ENCODE measurements around the gene KLRC2. TPM values are rescaled to one million over a fixed set of nuclear protein-coding genes. Genes with fewer than 3 reads are reported as not detected.
"Not testable (repeated sequence)": the region's sequence is repeated elsewhere in the genome, so short reads cannot be mapped to it uniquely, and the experiment has no call there.

KLRC2 gene
- total RNA-seq, 2 experiments from 2014 or later = 0.22 TPM; not detected in 1

DNA sequence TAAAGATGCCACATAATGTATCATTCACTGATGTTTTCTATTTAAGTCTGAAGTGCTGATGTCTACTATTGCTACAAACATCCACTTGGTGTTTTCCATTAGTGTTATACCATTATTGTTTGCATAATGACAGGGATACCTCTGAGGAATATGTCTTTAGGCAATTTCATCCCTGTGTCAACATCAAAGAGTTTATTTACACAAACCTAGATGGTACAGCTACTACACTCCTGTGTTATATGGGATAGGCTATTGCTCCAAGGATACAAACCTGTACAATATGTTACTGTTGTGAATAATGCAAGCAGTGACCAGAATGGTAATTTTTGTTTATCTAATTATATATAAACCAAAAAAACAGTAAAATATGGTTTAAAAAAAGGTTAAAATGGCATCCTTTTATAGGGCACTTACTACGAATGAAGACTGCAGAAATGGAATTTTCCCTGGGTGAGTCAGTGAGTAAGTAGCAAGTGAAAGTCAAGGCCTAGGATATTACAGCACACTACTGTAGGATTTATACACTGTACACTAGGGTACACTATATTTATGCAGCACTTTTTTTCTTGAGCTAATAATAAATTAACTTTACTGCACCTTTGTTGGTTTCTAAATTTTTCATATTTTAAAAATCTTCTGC lies 11.4 kb downstream of the KLRC2 start:
- H3K27ac Mint-ChIP-seq; H3K9me3 Mint-ChIP-seq; ATAC-seq (ENCODE audit: poor library complexity); H3K4me3 ChIP-seq (ENCODE audit: low read length); H3K36me3 Mint-ChIP-seq (ENCODE audit: low read depth); H3K27ac ChIP-seq (ENCODE audit: low read depth in 1 of 2, low read length in 2 of 2); H3K4me3 Mint-ChIP-seq; POLR2A ChIA-PET; CTCF ChIA-PET; H3K9me3 ChIP-seq (ENCODE audit: control insufficient read depth in 1 of 2, insufficient read depth in 1 of 2, low read length in 2 of 2); DNase-seq; H3K36me3 ChIP-seq (ENCODE audit: insufficient read depth, low read length); H3K27me3 Mint-ChIP-seq; intact Hi-C loops (cut with DNase I, micrococcal nuclease); H3K4me1 Mint-ChIP-seq (ENCODE audit: low read depth); H3K27me3 ChIP-seq (ENCODE audit: control insufficient read depth in 1 of 2, insufficient read depth in 2 of 2, low read length in 2 of 2); H3K4me1 ChIP-seq (ENCODE audit: insufficient read depth, low read length): not testable (repeated sequence)

- H3K9me3 Mint-ChIP-seq; H3K4me1 ChIP-seq (ENCODE audit: insufficient read depth, low read length); H3K27ac ChIP-seq (ENCODE audit: low read depth in 1 of 2, low read length in 2 of 2); H3K9me3 ChIP-seq (ENCODE audit: control insufficient read depth in 1 of 2, insufficient read depth in 1 of 2, low read length in 2 of 2); H3K36me3 ChIP-seq (ENCODE audit: insufficient read depth, low read length); CTCF ChIA-PET; H3K27ac Mint-ChIP-seq; H3K4me3 Mint-ChIP-seq; ATAC-seq (ENCODE audit: poor library complexity); H3K4me1 Mint-ChIP-seq (ENCODE audit: low read depth); H3K36me3 Mint-ChIP-seq (ENCODE audit: low read depth); DNase-seq; POLR2A ChIA-PET; H3K27me3 ChIP-seq (ENCODE audit: control insufficient read depth in 1 of 2, insufficient read depth in 2 of 2, low read length in 2 of 2); H3K27me3 Mint-ChIP-seq; H3K4me3 ChIP-seq (ENCODE audit: low read length); intact Hi-C loops (cut with DNase I, micrococcal nuclease): not testable (repeated sequence)
These were observed 13.7 kb downstream of the KLRC2 start for GRCh38 chr12:10422159-10422558.

GRCh38 chr12:10420334-10420733 lies 15.5 kb downstream of the KLRC2 start, which contains the start of gene KLRC3:
Gene KLRC3, minus strand, starts transcription at chr12:10420595. Its CDS starts 45 bp downstream, at chr12:10420550.
- H3K27me3 ChIP-seq (ENCODE audit: control insufficient read depth in 1 of 2, insufficient read depth in 2 of 2, low read length in 2 of 2); H3K36me3 ChIP-seq (ENCODE audit: insufficient read depth, low read length); H3K36me3 Mint-ChIP-seq (ENCODE audit: low read depth); H3K4me1 ChIP-seq (ENCODE audit: insufficient read depth, low read length); intact Hi-C loops (cut with DNase I, micrococcal nuclease); DNase-seq; H3K27ac ChIP-seq (ENCODE audit: low read depth in 1 of 2, low read length in 2 of 2); POLR2A ChIA-PET; H3K27me3 Mint-ChIP-seq; H3K4me3 ChIP-seq (ENCODE audit: low read length); H3K9me3 Mint-ChIP-seq; H3K27ac Mint-ChIP-seq; ATAC-seq (ENCODE audit: poor library complexity); H3K4me1 Mint-ChIP-seq (ENCODE audit: low read depth); CTCF ChIA-PET; H3K9me3 ChIP-seq (ENCODE audit: control insufficient read depth in 1 of 2, insufficient read depth in 1 of 2, low read length in 2 of 2); H3K4me3 Mint-ChIP-seq: not testable (repeated sequence)

GRCh38 chr12:10409392-10409791 lies 26.4 kb downstream of the KLRC2 start, which contains the start of gene KLRC4:
Gene KLRC4, minus strand, starts transcription at chr12:10409757. Its CDS starts 182 bp downstream, at chr12:10409575.
- H3K9me3 ChIP-seq (ENCODE audit: control insufficient read depth in 1 of 2, insufficient read depth in 1 of 2, low read length in 2 of 2) = no peaks in the 10 kb centered on the region
- intact Hi-C loops (cut with DNase I, micrococcal nuclease) = no loop called here
- H3K9me3 Mint-ChIP-seq = no peaks in the 10 kb centered on the region
- no peak within 1 kb of the TSS for H3K27ac Mint-ChIP-seq
- no peak within 1 kb of the TSS for H3K4me3 Mint-ChIP-seq
- no peaks in the 10 kb centered on the region for H3K4me1 ChIP-seq (ENCODE audit: insufficient read depth, low read length)
- no peak within 1 kb of the TSS for H3K27ac ChIP-seq (ENCODE audit: low read depth in 1 of 2, low read length in 2 of 2)
- no peak within 1 kb of the TSS for H3K4me3 ChIP-seq (ENCODE audit: low read length)
- ChIA-PET POLR2A (no interaction called here), CTCF (no interaction called here)
- no peaks in the 10 kb centered on the region for H3K4me1 Mint-ChIP-seq (ENCODE audit: low read depth)
- no peak for TF ChIP-seq CTCF (IDR thresholded peaks at IDR 0.05)
- peak in 3 of 14 experiments; percentile 3 to 63 (median 4) for DNase-seq
- H3K27me3 ChIP-seq (ENCODE audit: control insufficient read depth in 1 of 2, insufficient read depth in 2 of 2, low read length in 2 of 2) = no peaks in the 10 kb centered on the region
- no peak for ATAC-seq (ENCODE audit: poor library complexity)
- H3K36me3 ChIP-seq (ENCODE audit: insufficient read depth, low read length) = no peaks in the 10 kb centered on the region
- H3K27me3 Mint-ChIP-seq = no peaks in the 10 kb centered on the region
- no peaks in the 10 kb centered on the region for H3K36me3 Mint-ChIP-seq (ENCODE audit: low read depth)

Measured in CD4-positive, alpha-beta T cell (primary cell).